H1 (cell line): ENCODE measurements around the gene MEP1B. TPM values are rescaled to one million over a fixed set of nuclear protein-coding genes. Genes with fewer than 3 reads are reported as not detected.

Experiments
- BRCA1 ChIP-seq: IDR thresholded peaks from 2 replicates; pipeline ENCODE4 v1.6.1; 2012; ENCODE audit warnings: low read depth, low read length, improper control_type of control experiment
- CHD1 ChIP-seq: IDR thresholded peaks from 2 replicates; pipeline ENCODE4 v1.6.1; 2012; ENCODE audit warnings: low read depth, low read length, improper control_type of control experiment
- EP300 ChIP-seq, 2 experiments: IDR thresholded peaks; 1 replicate in 1 of 2; 2 replicates in 1 of 2; pipeline ENCODE4 v1.6.1; 2011 to 2012; ENCODE audit warnings: low read depth in 2 of 2, low read length in 2 of 2, mild to moderate bottlenecking in 2 of 2, borderline replicate concordance in 1 of 2, inconsistent platforms in 1 of 2, moderate library complexity in 1 of 2
- SIX5 ChIP-seq: IDR thresholded peaks from 2 replicates; pipeline ENCODE4 v1.6.1; 2011; ENCODE audit warnings: mild to moderate bottlenecking, low read depth, low read length
- polyA plus RNA-seq, 7 experiments: library from polyadenylated mRNA; depleted of rRNA in 3 of 7; stranded (reverse) in 5 of 7; unstranded in 2 of 7; fragments of >200 nt in 5 of 7; fragments of 200-250 nt in 2 of 7; gene quantifications; 1 replicate in 5 of 7; 2 replicates in 1 of 7; 4 replicates in 1 of 7; pipeline versions ENCODE4 v1.2.1 to v1.2.3, GENCODE V29; 2011 to 2013; ENCODE audit warnings: missing spikeins in 2 of 7, mixed read lengths in 2 of 7
- small RNA-seq: library from polyadenylated mRNA; stranded (forward); fragments of <200 nt; extraction: miRNeasy Mini kit (QIAGEN cat#:217004); gene quantifications from one replicate; pipeline ENCODE3, GENCODE V24; 2013; ENCODE audit not compliant: insufficient read depth
- total RNA-seq: library from RNA; stranded (reverse); fragmentation: NEBNext Ultra II Directional; extraction: Animal tissue kit (Norgen Biotek cat#: 25700); gene quantifications from 2 replicates; pipeline ENCODE4 v1.2.1, GENCODE V29; 2021

The MEP1B gene
- total and polyA plus RNA-seq, 2 of the 8 experiments (the other 6 are each of a cell fraction or from before 2014, with no cell fraction given), result not detected

DNA sequence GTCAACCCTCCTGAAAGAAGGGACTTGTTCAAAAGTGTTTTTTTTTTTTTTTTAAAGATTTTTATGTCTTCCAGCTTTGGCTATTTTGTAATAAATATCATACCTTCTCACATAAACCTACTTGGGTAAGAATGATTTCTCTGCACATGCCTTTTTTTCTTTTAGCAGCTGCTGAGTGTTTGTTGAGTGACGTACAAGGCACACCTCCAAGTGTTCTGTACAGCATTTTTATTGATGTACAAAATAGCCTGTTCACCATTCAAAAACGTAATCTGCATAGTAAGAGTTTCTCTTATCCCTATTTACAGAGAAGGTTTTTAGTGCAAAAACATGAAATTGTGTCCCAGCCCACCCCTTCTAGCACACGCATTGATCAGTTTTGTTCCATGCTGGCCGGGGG is 77.6 kb downstream of the MEP1B start (continued):
- TF ChIP-seq BRCA1 (no peak), EP300 (IDR thresholded peaks at IDR 0.05; ENCODE audit: borderline replicate concordance in 1 of 2, low read depth in 2 of 2, low read length in 2 of 2) (no peak), SIX5 (no peak), CHD1 (no peak)

Small RNA genes lying within 50 kb of the gene (small RNA-seq; reads per million reads assigned to genes)
- gene RF00019, result not detected
- not detected for gene RNA5SP453

Other genes with a start within 250 kb of the MEP1B start
- 43.6 and 49.9 TPM in 2 replicates for gene TRAPPC8, start 246.9 kb upstream of the MEP1B start, total RNA-seq
- gene TRAPPC8, start 246.9 kb upstream of the MEP1B start, polyA plus RNA-seq (2011; rRNA removed), result 28.9 and 56.5 TPM in 2 replicates
- gene RNF125, start 171.2 kb upstream of the MEP1B start, total RNA-seq, result 14.3 and 15.2 TPM in 2 replicates
- gene RNF125, start 171.2 kb upstream of the MEP1B start, polyA plus RNA-seq (2011; rRNA removed), result 10.5 and 14.3 TPM in 2 replicates
- 91.3 and 109 TPM in 2 replicates for gene RNF138, start 98.2 kb upstream of the MEP1B start, total RNA-seq
- gene RNF138, start 98.2 kb upstream of the MEP1B start, polyA plus RNA-seq (2011; rRNA removed), result 29.2 and 43.1 TPM in 2 replicates